ENCODE results near the gene LGALS14. TPM values are rescaled to one million over a fixed set of nuclear protein-coding genes. Genes with fewer than 3 reads are reported as not detected.
"Not testable (repeated sequence)": the region's sequence is repeated elsewhere in the genome, so short reads cannot be mapped to it uniquely, and the experiment has no call there.

LGALS14 gene
- total RNA-seq, 1 donor from 2014 or later: not detected

GRCh38 chr19:39692822-39693221 is 11.5 kb upstream of the LGALS14 start:
- intact Hi-C loops (cut with micrococcal nuclease): no loop called here

- intact Hi-C loops (cut with micrococcal nuclease): no loop called here
Measured at GRCh38 chr19:39695759-39696158, 8.5 kb upstream of the LGALS14 start.

- intact Hi-C loops (cut with micrococcal nuclease): no loop called here
Measured at GRCh38 chr19:39696387-39696786, 7.9 kb upstream of the LGALS14 start.

- intact Hi-C loops (cut with micrococcal nuclease): no loop called here
Measured at GRCh38 chr19:39698535-39698934, 5.7 kb upstream of the LGALS14 start.

- intact Hi-C loops (cut with micrococcal nuclease): no loop called here
Measured at GRCh38 chr19:39701291-39701690, 3.0 kb upstream of the LGALS14 start.

- intact Hi-C loops (cut with micrococcal nuclease): no loop called here
Measured at GRCh38 chr19:39705578-39706188, 1.4 kb downstream of the LGALS14 start.

- intact Hi-C loops (cut with micrococcal nuclease): no loop called here
Measured at GRCh38 chr19:39708594-39708993, 4.3 kb downstream of the LGALS14 start.

GRCh38 chr19:39709026-39709872 is 5.0 kb downstream of the LGALS14 start:
- intact Hi-C loops (cut with micrococcal nuclease): no loop called here

GRCh38 chr19:39710333-39710890 is 6.1 kb downstream of the LGALS14 start:
- intact Hi-C loops (cut with micrococcal nuclease): no loop called here

- intact Hi-C loops (cut with micrococcal nuclease): not testable (repeated sequence)
Measured at GRCh38 chr19:39720144-39720543, 15.9 kb downstream of the LGALS14 start.

- intact Hi-C loops (cut with micrococcal nuclease): no loop called here
Measured at GRCh38 chr19:39725995-39726394, 21.7 kb downstream of the LGALS14 start.

- intact Hi-C loops (cut with micrococcal nuclease): no loop called here
Measured at GRCh38 chr19:39727070-39727800, 23.0 kb downstream of the LGALS14 start.

GRCh38 chr19:39728040-39728439 is 23.8 kb downstream of the LGALS14 start:
- intact Hi-C loops (cut with micrococcal nuclease): no loop called here

GRCh38 chr19:39729594-39729993 is 25.3 kb downstream of the LGALS14 start:
- intact Hi-C loops (cut with micrococcal nuclease): no loop called here

- intact Hi-C loops (cut with micrococcal nuclease): no loop called here
Measured at GRCh38 chr19:39731685-39732084, 27.4 kb downstream of the LGALS14 start.

- intact Hi-C loops (cut with micrococcal nuclease): no loop called here
Measured at GRCh38 chr19:39733841-39734240, 29.6 kb downstream of the LGALS14 start.

GRCh38 chr19:39735688-39736087 is 31.4 kb downstream of the LGALS14 start:
- intact Hi-C loops (cut with micrococcal nuclease): no loop called here

- intact Hi-C loops (cut with micrococcal nuclease): no loop called here
Measured at GRCh38 chr19:39736088-39736487, 31.8 kb downstream of the LGALS14 start.

GRCh38 chr19:39737351-39737750 is 33.1 kb downstream of the LGALS14 start:
- intact Hi-C loops (cut with micrococcal nuclease): no loop called here

- intact Hi-C loops (cut with micrococcal nuclease): no loop called here
Measured at GRCh38 chr19:39737891-39738290, 33.6 kb downstream of the LGALS14 start, which contains the start of gene CLC. Gene CLC (minus strand): TSS chr19:39738029. CDS start chr19:39737952, 77 bp downstream.

- intact Hi-C loops (cut with micrococcal nuclease): no loop called here
Measured at GRCh38 chr19:39738814-39739213, 34.5 kb downstream of the LGALS14 start.

GRCh38 chr19:39740395-39740794 is 36.1 kb downstream of the LGALS14 start:
- intact Hi-C loops (cut with micrococcal nuclease): no loop called here

Data from T-helper 2 cell treated with Interferon-gamma antibody and Interleukin-4, amounts not matched to agents 100 ng/mL and 5 ng/mL, for 36 hours (primary cell).